HG02884 (cell line): ENCODE data around the gene PXT1.
"Not testable (repeated sequence)": the region's sequence is repeated elsewhere in the genome, so short reads cannot be mapped to it uniquely, and the experiment has no call there.

Experiments
- ATAC-seq: cut with Tn5 transposase; IDR thresholded peaks from one replicate; pipeline ENCODE4 v1.9.1; 2021; ENCODE audit warnings: mild to moderate bottlenecking, moderate library complexity; ENCODE audit not compliant: unreplicated experiment

The PXT1 gene, protein sequence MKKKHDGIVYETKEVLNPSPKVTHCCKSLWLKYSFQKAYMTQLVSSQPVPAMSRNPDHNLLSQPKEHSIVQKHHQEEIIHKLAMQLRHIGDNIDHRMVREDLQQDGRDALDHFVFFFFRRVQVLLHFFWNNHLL

DNA sequence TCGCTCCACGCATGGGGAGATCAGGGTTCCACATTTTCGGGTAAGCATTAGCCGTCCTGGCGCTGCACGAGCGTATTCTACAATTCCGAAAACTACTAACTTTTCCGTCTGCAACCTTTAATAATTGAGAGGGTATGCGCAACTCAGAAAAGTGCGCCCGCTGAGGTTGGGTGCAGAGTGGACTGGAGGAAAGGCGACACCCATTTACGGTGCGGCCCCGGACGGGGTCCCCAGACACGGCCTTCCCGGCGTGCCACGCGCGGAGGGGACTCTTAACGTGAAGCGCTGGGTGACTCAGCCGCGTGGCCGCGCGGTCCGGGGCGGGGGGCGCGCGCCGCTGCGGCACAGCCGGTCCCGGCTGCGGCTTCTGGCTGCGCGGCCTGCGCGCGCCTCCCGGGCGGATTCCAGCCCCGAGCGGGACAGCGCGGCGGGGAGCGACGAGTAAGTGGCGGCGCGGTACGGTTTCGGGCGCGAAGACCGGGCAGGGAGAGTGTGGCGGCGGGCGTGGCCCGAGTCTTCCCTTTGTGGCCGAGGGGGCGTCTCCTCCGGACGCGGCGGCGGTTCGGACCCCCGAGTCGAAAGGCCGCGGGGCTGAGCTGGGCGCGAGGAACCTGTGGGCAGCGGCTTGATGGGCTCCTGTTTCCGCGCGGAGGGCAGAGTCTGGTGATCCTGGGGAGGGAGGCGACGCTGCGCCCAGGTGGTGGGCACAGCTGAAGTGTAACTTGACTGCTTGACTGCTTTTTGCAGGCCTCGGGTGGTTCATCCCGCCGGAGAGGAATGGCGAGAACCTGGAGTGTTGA lies at the start of gene PXT1, which contains the start of gene KCTD20:
Gene PXT1 (minus strand): TSS at position 184 of the 800 bp plus-strand sequence. CDS start 16,772 bp downstream, outside the sequence.
Gene KCTD20 (plus strand): TSS at position 330 of the 800 bp plus-strand sequence. CDS start 27,098 bp downstream, outside the sequence.
- peak; percentile 62 for ATAC-seq

DNA sequence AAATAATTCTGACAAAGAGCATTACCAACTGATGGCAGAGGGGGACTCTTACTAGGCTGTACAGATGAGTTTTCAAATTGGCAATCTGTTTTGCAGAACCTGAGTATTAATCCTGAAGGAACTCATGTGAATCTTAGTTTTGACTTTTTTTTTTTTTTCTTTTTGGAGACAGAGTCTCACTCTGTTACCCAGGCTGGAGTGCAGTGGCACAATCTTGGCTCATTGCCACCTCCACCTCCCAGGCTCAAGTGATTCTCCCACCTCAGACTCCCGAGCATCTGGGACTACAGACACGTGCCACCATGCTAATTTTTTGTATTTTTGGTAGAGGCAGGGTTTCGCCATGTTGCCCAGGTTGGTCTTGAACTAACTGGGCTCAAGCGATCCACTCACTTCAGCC lies 49.4 kb upstream of the PXT1 start:
- ATAC-seq = no peak

- no peak for ATAC-seq
These were observed 48.8 kb upstream of the PXT1 start for GRCh38 chr6:36491378-36491965.

- no peak for ATAC-seq
These were observed 46.8 kb upstream of the PXT1 start for GRCh38 chr6:36489426-36489825.

- no peak for ATAC-seq
These were observed 45.6 kb upstream of the PXT1 start for GRCh38 chr6:36488221-36488620.

DNA sequence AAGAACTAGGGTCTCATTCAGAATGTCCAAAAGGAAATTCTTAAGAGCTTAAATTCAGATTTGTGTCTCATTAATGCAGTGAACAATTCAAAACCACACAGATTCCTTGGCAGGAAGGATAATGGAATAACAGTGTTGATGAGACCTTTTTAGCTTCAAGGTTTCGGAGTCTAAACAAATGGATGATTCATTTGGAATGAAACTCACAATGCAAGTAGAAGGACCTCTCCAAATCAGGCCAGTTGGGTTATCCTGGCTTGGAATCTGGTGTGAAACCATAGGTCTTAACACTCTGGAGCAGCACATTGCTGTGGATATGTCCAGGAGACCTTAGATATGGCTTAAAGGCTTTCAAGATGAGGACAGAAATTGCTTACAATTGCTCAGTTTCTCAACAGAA lies 45.0 kb upstream of the PXT1 start:
- no peak for ATAC-seq

- no peak for ATAC-seq
These were observed 42.1 kb upstream of the PXT1 start for GRCh38 chr6:36484736-36485135.

DNA sequence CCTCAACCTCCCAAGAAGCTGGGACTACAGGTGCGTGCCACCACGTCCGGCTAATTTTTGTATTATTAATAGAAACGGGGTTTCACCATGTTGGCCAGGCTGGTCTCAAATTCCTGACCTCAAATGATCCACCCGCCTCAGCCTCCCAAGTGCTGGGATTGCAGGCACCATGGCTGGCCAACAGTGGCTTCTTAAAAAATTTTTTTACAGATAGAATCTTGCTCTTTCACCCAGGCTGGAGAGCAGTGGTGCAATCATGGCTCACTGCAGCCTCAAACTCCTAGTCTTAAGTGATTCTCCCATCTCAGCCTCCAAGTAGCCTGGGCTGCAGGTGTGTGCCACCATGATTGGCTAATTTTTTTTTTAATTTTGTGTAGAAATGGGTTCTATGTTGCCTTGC lies 40.7 kb upstream of the PXT1 start:
- not testable (repeated sequence) for ATAC-seq

DNA sequence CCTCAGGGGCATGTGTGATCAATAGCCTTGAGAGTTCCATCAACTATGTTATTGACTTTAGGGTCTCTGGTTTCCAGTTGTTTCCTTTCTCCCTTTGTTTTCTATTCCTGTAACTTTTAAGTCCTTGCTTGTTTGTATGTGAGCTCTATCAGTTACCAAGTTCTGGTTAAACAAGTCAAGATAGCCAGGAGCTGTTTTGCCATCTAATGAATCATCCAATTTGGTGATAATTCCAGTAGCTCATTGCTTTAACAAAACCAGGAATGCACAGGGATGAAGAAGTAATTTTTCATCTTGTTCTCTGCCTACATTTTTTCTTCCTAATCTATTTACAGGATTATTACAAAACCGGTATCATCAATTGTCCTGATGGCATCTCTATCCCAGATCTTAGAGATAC lies 36.6 kb upstream of the PXT1 start:
- no peak for ATAC-seq

GRCh38 chr6:36478051-36478526 lies 35.4 kb upstream of the PXT1 start:
- no peak for ATAC-seq

- ATAC-seq = no peak
These were observed 27.3 kb upstream of the PXT1 start for GRCh38 chr6:36469946-36470345.

DNA sequence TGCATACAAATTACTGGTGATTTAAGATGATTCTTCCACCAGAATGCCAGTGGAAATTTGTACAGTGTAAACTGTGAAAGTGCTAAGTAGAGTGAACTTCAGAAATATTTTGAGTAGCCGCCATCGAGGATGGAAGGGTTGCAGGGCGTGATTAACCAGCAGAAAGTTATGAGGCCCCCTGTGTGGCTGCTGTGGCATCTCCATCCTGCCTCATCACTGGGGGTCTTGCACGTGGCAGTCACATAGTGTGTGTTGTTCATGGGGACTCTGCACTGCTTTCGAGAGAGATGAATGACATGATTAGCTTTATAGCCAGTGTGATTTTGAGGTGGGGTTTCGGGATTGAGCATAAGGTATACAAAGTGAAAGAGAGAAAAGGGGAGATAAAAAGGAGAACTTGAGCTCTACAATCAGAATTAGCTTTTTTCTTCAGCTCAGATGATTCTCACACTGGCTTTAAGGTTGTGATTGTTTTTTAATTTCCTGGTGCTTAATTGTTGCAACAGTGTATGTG lies 26.6 kb upstream of the PXT1 start:
- no peak for ATAC-seq

DNA sequence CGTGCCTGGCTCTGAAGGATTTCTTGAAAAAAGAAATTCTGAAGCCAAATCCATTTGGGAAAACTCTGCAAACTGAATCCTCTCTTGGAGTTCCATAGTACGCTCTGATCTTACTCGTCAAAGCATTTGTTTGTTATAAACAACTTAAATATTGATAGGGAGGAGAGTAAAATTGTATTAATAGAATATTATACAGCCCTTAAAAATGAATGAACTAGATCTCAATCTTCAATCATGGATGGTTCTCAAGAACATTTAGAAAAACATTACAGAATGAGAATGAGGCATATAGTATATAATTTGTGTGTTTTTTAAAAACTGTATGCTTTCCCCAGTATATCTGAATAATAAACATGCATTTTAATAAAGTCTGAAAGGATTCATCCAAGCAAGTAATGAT lies 25.0 kb upstream of the PXT1 start:
- no peak for ATAC-seq

GRCh38 chr6:36464233-36464632 lies 21.6 kb upstream of the PXT1 start:
- ATAC-seq = no peak

DNA sequence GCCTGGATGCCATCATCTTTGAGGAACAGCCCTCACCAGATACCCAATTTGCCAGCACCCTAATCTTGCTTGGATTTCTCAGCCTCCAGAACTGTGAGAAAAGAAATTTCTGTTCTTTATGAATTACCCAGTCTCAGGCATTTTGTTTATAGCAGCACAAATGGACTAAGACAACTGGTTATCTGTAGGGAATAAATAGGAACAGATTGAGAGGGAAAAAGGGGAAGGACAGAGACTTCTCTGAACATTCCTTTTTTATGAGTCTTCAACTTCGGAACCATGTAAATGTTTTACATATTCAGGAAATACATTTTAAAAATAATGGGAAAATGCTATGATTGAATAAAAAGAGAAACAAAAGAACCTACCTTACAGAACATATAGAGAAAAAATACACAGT lies 21.0 kb upstream of the PXT1 start:
- ATAC-seq = no peak

GRCh38 chr6:36461646-36462045 lies 19.0 kb upstream of the PXT1 start:
- no peak for ATAC-seq

GRCh38 chr6:36460916-36461315 lies 18.3 kb upstream of the PXT1 start:
- ATAC-seq = no peak

- ATAC-seq = no peak
These were observed 16.8 kb upstream of the PXT1 start for GRCh38 chr6:36459501-36459900.

DNA sequence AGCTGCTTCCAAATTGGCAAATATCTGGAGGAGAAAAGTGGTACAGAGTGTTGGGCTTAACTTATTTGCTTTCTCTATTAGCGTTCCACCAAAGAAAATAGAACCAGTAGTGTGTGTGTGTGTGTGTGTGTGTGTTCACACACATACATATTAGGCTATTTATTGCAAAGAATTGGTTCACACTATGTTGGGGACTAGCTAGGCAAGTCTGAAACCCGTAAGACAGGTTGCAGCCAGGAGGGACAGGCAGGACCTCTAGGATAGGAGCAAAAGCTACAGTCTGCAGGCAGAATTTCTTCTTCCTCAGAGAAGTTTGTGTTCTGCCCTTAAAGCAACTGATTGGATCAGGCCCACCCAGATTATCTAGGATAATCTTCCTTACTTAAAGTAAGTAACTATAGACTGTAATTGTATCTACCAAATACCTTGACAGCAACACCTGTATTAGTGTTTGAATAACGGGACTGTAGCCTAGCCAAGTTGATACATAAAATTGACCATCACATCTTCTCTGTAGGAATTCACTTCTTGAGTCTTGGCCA lies 12.9 kb upstream of the PXT1 start:
- no peak for ATAC-seq

DNA sequence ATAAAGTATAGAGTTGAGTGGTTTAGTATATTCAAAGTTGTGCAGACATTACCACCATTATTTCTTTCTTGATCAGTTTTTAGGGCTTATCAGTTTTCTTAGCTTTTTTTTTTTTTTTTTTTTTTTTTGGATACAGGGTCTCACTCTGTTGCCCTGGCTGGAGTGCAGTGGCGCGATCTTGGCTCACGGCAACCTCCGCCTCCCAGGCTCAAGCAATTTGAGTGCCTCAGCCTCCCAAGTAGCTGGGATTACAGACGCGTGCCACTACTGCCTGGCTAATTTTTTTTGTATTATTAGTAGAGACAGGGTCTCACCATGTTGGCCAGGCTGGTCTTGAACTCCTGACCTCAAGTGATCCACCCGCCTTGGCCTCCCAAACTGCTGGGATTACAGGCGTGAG lies 10.2 kb upstream of the PXT1 start:
- not testable (repeated sequence) for ATAC-seq

DNA sequence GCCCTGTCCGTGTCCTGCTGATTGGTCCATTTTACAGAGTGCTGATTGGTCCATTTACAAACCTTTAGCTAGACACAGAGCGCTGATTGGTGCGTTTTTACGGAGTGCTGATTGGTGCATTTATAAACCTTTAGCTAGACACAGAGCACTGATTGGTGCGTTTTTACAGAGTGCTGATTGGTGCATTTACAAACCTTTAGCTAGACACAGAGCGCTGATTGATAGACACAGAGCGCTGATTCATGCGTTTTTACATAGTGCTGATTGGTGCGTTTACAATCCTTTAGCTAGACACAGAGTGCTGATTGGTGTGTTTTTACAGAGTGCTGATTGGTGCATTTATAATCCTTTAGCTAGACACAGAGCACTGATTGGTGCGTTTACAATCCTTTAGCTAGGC lies 6.5 kb upstream of the PXT1 start:
- ATAC-seq = not testable (repeated sequence)
